GM12865 (cell line): Measurements from ENCODE around the gene UGT1A7.

Experiments
- DNase-seq: peaks from one replicate; pipeline ENCODE4 v3.0.0; 2010; ENCODE audit warnings: low read depth
- H3K4me3 ChIP-seq: 2 replicates; pipeline ENCODE4 v1.5.1; 2011; ENCODE audit warnings: mild to moderate bottlenecking, low read depth, low read length, control low read depth
- CTCF ChIP-seq: IDR thresholded peaks from 2 replicates; pipeline ENCODE4 v1.5.1; 2011; ENCODE audit warnings: low read length, control low read depth, low read depth, inconsistent platforms; ENCODE audit not compliant: insufficient read depth; ENCODE audit errors: missing control alignments

The UGT1A7 gene

GRCh38 chr2:233764264-233764663 is 82.6 kb downstream of the UGT1A7 start:
- DNase-seq: no peak
- TF ChIP-seq CTCF: no peak
- no peak overlapping the region for H3K4me3 ChIP-seq

GRCh38 chr2:233764761-233765160 is 83.1 kb downstream of the UGT1A7 start:
- no peak for DNase-seq
- no peak overlapping the region for H3K4me3 ChIP-seq

DNA sequence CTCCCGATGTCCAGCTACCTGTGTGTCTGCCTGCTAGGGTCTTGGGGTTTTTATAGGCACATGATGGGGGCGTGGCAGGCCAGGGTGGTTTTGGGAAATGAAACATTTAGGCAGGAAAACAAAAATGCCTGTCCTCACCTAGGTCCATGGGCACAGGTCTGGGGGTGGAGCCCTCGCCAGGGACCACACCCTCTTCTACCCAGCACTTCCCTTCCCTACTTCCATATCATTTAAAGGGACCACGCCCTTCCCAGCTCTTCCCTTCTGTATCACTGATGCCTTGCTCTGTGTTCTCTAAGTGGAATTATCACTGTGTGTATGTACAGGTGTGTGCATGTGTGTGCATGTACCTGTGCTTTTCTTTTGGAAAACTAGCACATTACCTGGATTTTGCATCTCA is 84.7 kb downstream of the UGT1A7 start:
- no peak overlapping the region for H3K4me3 ChIP-seq
- no peak for DNase-seq
- no peak for TF ChIP-seq CTCF

More at GRCh38 chr2:233764761-233765160, 83.1 kb downstream of the UGT1A7 start:
- no peak for TF ChIP-seq CTCF

DNA sequence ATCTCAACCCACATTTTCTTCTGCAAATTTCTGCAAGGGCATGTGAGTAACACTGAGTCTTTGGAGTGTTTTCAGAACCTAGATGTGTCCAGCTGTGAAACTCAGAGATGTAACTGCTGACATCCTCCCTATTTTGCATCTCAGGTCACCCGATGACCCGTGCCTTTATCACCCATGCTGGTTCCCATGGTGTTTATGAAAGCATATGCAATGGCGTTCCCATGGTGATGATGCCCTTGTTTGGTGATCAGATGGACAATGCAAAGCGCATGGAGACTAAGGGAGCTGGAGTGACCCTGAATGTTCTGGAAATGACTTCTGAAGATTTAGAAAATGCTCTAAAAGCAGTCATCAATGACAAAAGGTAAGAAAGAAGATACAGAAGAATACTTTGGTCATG is 86.4 kb downstream of the UGT1A7 start:
- no peak for TF ChIP-seq CTCF
- DNase-seq: no peak

GRCh38 chr2:233769260-233769659 is 87.6 kb downstream of the UGT1A7 start:
- no peak for DNase-seq
- TF ChIP-seq CTCF: no peak

More for the DNA sequence above, 86.4 kb downstream of the UGT1A7 start:
- no peak overlapping the region for H3K4me3 ChIP-seq

DNA sequence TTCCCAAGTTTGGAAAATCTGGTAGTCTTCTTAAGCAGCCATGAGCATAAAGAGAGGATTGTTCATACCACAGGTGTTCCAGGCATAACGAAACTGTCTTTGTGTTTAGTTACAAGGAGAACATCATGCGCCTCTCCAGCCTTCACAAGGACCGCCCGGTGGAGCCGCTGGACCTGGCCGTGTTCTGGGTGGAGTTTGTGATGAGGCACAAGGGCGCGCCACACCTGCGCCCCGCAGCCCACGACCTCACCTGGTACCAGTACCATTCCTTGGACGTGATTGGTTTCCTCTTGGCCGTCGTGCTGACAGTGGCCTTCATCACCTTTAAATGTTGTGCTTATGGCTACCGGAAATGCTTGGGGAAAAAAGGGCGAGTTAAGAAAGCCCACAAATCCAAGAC is 90.5 kb downstream of the UGT1A7 start:
- DNase-seq: no peak
- H3K4me3 ChIP-seq: no peak overlapping the region
- no peak for TF ChIP-seq CTCF

More at GRCh38 chr2:233769260-233769659, 87.6 kb downstream of the UGT1A7 start:
- H3K4me3 ChIP-seq: no peak overlapping the region

DNA sequence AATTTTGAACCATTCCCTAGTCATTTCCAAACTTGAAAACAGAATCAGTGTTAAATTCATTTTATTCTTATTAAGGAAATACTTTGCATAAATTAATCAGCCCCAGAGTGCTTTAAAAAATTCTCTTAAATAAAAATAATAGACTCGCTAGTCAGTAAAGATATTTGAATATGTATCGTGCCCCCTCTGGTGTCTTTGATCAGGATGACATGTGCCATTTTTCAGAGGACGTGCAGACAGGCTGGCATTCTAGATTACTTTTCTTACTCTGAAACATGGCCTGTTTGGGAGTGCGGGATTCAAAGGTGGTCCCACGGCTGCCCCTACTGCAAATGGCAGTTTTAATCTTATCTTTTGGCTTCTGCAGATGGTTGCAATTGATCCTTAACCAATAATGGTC is 90.9 kb downstream of the UGT1A7 start:
- DNase-seq: no peak
- TF ChIP-seq CTCF: no peak
- H3K4me3 ChIP-seq: no peak overlapping the region
